Hypothalamus (tissue), 51 donors: ENCODE results near the gene FAHD2A.
"Not testable (repeated sequence)": the region's sequence is repeated elsewhere in the genome, so short reads cannot be mapped to it uniquely, and the experiment has no call there.

ENCODE experiments used
- DNase-seq, 51 donors: peaks; one replicate each; lab custom pipeline; 2025; lab: John Stamatoyannopoulos, UW

Gene FAHD2A

DNA sequence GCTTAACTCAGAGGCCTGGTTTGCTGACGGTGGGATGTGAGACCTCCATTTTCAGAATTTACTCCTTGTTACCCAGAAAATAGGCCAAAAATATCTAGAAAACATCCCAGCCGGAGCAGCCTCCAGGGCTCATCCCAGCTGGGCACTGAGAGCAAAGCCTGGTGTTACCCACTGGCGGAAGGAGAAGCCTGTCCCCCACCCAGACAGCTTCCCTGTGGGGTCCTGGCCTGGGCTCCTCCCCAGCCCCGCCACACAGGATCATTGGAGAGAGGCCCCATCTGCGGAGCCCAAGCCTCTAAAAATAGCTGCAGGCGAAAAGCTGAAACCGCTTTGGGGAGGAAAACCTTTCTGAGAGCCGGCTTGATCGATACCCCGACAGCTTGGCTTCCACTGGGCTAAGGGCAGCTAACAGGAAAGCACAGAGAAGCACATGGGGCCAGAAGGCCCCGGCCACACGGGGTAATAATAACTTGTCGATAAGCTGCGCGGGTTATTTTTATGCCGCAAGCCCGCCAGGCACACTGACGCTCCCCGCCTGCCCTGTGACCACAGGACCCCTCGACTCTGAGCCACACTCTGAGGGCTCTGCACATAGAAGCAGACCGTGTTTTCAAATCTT lies 26.9 kb upstream of the FAHD2A start:
- no peak for DNase-seq

GRCh38 chr2:95376311-95377215 lies 25.9 kb upstream of the FAHD2A start:
- DNase-seq: no peak

DNA sequence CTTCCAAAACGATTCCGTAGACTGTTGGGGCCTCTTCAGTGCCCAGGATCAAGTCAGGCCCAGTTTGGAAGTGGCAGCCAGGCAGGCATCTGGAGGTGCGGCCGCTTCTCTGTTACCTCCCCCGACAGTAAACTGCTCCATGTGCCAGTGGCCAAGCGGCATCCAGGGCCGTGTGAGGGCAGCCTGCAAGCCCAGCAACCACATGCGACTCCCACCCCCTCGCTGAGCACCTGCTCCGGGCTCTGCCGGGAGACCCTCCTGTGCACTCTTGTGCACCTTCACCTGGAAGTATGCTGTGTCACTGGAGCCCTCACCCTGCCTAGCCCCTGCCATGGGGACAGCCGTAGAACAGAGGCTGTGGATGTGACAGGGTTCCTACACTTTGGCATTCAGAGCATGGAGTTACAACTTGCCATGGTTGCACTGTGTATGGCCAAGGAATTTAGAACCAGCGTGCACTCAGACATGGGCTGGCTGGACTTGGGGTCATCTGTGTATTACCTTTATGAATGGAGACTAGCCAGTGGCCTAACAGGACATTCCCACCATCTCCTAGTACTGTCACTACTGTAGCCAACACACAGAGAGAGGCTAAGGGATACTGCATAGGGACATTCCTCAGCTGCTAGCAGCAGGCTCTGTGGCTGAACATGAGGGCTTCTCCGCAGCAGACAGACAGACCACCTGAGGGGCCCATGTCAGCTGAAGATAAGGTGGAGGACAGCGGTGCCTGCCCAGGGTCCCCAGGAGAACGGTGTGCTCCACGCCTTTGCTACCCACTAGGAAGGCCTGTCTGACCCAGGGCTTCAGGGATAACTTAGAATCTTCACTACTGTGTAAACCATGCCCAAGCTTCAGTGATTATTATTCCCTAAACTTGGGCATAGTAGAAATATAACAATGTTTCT lies 25.0 kb upstream of the FAHD2A start:
- DNase-seq: no peak

DNA sequence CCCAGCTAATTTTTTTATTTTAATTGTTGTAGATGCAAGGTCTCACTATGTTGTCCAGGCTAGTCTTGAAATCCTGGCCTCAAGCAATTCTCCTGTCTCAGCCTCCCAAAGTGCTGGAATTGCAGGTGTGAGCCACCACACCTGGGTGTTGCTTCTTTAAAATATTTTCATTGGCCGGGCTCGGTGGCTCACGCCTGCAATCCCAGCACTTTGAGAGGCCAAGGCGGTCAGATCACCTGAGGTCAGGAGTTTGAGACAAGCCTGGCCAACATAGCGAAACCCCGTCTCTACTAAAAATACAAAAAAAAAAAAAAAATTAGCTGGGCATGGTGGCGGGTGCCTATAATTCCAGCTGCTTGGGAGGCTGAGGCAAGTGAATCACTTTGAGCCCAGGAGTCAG lies 24.2 kb upstream of the FAHD2A start:
- not testable (repeated sequence) for DNase-seq

DNA sequence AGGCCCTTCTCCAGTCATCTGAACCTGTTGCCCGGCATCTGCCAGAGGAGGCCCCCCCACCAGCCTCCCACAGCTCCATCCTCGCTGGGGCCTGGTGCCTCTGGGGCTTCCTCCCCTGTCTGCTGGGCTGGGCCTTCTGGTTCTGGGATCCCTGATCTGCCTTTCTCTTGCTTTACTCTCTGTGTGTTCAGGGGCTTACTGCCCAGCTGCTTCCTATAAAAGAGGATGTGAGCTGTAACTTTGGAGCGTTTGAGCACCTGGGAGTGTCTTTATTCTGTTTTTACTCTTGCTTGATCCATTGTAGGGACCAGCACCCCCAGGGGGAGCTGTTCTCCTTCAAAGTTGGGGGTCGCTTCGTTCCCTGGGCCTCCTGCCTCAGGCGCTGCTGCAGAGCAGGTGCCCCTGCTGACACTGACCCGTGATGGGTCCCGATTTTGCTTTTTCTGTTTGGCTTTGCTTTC lies 23.1 kb upstream of the FAHD2A start:
- no peak for DNase-seq

DNA sequence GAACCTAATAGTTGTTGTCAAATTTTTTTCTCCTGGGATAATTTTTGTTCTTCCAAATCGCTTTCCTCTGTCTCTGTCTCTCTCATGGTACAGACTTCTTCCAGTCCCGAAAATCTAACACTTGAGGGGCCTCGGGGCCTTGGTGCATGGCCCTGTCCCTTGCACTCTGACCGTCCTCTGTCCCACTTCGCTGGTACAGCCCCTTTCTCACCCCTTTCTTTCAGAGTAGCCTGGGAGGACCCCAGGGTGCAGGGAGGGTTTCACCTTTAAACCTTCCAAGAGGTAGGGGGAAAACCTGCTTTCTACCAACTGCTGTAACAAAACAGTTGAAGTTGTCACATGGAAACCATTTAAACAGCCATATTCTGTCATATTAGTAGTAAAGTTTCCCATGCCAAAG lies 22.2 kb upstream of the FAHD2A start:
- DNase-seq: no peak

DNA sequence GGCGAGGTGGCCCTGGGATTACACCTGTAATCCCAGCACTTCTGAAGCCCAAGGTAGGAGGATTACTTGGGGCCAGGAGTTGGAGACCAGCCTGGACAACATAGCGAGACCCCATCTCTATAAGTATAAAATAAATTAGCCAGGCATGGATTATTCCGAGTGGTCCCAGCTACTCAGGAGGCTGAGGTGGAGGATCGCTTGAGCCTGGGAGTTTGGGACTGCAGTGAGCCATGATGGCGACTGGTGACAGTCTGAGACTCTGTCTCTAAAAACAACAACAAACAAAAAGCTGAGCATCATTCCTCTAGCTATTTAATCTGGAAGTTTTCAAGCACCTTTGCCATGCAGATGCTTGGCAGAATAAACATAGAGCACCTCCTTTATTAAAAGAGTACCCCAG lies 21.8 kb upstream of the FAHD2A start:
- DNase-seq: no peak

DNA sequence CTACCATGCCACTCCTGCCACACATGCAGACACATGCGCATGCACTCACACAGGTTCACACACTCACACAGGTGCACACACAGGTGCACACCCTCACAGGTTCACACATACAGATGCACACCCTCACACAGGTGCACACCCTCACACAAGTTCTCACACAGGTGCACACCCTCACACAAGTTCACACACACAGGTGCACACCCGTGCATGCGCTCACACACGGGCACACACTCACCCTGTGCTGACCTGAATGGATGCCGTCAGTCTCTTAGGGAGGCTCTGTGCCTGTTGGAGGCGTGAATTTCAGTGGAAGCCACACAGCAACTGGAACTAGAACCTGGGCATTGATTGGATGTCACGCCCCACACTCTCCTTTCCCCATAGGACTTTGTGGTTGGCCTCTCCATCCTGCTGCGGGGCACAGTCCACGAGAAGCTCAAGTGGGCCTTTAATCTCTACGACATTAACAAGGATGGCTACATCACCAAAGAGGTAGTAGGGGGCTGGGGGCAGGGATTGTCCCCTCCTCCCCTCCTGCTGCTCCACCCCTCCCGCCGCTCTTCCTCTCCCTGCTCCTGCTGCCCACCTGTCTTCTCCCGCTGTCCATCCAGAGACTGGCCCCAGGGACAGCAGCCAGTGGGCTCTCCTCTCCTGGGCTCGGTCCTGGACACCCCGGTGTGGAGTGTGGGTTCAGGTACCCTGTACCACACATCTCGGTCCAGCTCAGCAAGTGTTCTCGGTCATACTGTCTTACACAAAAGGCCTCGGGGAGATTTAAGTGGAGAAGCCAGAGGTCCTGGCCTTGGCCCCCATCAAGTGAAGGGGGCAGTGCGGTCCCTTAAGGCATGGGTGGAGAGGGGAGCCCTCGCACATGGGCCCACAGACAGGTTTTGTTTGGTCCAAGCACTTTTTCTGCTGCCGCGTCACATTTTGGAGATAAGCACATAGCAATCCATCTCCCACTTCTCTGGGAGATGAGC lies 21.0 kb upstream of the FAHD2A start:
- DNase-seq: no peak

DNA sequence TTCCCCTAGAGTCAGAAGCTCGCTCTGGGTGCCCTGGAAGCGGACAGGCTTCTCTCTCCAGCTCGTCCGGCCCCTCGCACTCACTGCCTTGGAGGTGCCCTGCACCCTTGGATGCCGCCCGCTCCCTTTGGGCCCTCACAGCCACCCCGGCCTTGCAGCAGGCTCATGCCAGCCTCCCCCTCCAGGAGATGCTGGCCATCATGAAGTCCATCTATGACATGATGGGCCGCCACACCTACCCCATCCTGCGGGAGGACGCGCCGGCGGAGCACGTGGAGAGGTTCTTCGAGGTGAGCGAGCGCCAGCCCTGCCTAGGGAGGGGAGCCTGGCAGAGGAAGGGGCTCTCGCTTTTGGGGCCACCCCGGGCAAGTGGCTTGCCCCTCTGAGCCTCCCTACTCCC lies 20.3 kb upstream of the FAHD2A start:
- DNase-seq: no peak

DNA sequence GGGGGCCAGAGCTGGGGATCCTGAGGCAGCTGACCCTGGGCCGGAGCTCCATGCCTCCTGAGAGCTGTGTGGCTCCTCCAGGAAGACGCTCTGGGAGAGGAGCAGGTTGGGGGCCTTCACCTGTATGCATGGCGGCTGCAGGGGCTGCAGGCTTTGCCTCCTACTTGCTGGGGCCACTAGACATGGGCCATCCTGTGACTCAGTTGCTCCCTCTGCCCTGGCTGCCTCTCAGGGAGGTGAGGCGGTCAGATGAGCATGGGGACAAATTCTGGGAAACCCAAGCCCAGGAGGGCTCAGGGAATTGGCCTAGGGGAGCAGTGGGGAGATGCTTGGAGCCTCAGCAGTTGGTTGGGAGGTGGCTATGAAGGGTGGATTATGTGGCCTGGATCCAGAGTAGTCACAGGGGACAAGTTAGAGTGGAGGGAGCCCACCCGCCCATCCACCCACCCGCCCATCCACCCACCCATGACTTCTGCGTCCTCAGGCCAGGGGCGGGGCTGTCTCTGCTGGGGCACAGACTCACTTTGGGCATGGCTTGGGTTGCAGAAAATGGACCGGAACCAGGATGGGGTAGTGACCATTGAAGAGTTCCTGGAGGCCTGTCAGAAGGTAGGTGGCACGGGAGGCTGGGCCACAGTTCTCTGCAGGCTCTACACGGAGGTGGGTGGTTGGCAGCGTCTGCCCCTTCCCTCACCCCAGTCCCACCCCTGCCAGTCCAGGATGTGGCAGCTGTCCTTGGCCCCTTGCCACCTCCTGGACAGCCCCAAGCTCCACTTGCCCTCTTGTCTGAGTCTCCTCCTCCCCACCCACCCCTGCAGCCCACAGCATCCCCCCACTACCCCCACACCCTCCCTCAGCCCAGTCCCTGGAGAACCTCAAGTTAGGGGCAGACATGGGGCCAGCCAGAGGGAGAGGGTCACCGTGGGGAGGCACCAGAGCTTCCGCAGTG lies 19.5 kb upstream of the FAHD2A start:
- no peak for DNase-seq

- DNase-seq: no peak
Observed at GRCh38 chr2:95383635-95384027, 18.9 kb upstream of the FAHD2A start.

DNA sequence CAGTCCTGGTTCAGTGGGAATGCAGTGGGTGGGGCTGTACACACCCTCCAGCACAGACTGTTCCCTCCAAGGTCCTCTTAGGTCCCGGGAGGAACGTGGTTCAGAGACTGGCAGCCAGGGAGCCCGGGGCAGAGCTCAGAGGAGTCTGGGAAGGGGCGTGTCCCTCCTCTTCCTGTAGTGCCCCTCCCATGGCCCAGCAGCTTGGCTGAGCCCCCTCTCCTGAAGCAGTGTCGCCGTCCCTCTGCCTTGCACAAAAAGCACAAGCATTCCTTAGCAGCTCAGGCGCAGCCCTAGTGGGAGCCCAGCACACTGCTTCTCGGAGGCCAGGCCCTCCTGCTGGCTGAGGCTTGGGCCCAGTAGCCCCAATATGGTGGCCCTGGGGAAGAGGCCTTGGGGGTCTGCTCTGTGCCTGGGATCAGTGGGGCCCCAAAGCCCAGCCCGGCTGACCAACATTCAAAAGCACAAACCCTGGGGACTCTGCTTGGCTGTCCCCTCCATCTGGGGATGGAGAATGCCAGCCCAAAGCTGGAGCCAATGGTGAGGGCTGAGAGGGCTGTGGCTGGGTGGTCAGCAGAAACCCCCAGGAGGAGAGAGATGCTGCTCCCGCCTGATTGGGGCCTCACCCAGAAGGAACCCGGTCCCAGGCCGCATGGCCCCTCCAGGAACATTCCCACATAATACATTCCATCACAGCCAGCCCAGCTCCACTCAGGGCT lies 17.5 kb upstream of the FAHD2A start:
- no peak for DNase-seq

GRCh38 chr2:95385570-95385984 lies 16.9 kb upstream of the FAHD2A start:
- DNase-seq: no peak

- DNase-seq: no peak
Observed at GRCh38 chr2:95386031-95386430, 16.5 kb upstream of the FAHD2A start.

DNA sequence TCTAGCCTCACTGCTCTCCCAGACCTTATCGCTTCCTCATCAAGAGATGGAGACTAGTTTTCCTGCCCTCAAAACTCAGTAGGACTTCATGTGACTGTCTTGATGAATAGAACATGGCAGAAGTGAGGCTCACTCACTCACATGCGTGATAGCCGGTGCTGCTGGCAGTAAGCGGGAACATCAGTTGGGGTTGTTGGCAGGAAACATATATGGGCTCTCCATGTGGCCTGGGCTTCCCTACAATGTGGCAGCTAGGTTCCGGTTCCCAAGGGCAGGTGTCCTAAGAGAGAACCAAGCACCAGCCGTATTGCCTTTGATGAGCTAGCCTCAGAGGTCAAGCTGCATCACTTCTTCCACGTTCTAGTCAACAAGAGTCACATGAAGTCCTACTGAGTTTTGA lies 15.2 kb upstream of the FAHD2A start:
- DNase-seq: no peak

- no peak for DNase-seq
Observed at GRCh38 chr2:95388091-95388692, 14.3 kb upstream of the FAHD2A start.

- DNase-seq: no peak
Observed at GRCh38 chr2:95388856-95389244, 13.7 kb upstream of the FAHD2A start.
